NCI-H2227 (cell line): ENCODE data around the gene FAM50B.

Experiments used
- DNase-seq: peaks from one replicate; lab custom pipeline; 2025; ENCODE audit not compliant: unreplicated experiment; lab: John Stamatoyannopoulos, UW

The FAM50B gene

DNA sequence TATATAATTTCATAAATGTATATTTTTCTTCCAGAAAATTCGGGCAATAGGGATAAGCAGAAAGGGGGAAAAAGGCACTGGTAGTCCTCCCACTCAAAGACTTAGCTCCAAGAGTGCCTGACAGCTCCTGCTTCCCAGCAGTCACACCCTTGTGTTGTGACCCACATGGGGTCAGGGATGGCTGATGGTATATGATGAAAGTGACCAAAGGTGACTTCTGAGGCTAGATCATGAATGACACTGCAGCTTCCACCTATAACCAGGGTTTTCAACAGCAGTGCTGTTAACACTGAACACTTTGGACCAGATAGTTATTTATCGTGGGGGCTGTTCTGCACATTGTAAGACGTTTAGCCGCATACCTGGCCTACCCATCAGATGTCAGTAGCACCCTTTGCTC lies 22.3 kb downstream of the FAM50B start:
- no peak for DNase-seq

DNA sequence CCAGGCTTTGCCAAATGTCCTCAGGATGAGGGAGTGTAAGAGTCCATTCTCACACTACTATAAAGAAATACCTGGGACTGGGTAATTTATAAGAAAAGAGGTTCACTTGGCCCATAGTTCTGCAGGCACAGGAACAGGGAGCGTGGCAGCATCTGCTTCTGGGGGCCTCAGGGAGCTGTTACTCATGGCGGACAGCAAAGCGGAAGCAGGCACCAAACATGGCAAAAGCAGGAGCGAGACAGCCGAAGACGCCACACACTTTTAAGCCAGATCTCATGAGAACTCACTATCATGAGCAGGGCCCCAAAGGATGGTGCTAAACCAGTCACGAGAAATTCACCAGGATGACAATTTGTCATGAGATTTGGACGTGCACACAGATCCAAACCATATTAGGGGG lies 22.8 kb downstream of the FAM50B start:
- DNase-seq: no peak

DNA sequence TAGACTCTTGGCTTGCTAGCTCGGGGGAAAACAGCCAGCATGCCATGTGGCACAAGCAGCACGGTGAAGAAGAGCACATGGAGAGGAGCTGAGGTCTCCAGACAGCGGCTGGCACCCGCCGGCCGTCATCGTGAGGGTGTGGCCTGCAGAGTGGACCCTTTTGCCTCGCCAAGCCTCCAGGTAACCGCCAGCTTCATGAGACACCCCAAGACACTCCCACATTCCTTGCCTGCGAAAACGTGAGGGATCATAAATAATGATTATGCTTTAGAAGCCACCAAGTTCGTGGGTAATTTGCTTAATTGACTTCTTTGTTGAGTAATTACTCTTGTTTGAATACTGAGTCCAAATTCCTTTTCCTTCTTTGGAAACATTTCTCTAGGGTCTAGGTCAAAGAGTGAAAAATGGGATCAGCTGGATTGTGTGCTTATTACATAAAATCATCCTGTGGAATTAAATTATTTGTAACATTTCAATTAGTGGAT lies 23.2 kb downstream of the FAM50B start:
- no peak for DNase-seq

DNA sequence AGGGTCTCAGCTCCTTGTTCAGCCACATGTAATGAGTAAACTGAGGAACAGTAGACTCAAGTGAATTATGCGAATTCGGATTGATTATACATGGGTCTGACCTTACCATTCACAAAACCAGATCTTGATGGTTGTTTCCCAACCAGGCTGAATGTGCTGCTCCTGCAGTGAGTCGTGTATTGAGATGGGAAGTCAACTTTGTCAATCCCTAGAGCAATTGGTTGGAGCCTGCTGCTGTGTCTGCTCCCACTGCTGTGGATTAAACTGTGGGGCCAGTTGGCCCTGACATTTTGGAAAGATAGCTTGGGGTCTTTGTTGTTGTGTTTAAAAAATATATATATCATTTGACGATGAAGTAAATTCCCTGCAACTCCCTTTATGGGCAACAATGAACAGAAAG lies 23.9 kb downstream of the FAM50B start:
- DNase-seq: no peak

DNA sequence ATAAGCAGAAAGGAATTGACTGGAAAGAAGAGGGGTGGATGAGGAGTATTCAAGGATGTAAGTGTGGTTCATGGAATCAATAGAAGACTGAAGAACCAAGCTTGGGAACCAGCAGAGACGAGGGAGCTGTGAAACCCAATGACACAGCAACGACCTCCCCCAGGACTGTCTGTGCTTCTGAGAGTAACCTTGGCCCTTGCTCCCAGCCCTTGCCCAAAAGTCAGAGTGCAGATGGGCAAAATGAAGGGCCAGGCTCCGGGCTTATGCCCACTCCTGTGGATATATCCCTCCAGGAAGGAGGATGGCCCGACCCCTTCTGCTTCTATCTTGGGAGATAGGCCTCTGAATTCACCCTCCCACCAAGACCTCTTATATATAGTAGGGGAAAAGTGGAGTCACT lies 24.9 kb downstream of the FAM50B start:
- DNase-seq: no peak

DNA sequence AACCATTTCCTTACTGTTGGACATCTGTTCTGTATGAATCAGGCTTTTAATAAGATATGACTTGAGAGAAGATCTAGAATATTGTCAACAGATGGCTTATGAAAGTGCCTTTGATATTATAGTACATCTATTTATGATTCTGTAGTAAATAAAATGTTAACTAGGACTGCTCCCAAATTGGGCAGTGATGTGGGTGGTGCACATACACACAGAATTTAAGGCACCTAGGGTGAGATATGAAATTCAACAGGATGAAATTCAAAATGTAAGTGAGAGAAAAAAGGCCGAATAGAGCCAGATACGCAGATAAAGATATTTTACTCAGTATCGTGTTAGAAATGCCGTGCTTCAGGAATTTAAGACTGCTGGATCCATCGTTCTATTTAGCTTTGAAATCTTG lies 26.3 kb downstream of the FAM50B start:
- no peak for DNase-seq

DNA sequence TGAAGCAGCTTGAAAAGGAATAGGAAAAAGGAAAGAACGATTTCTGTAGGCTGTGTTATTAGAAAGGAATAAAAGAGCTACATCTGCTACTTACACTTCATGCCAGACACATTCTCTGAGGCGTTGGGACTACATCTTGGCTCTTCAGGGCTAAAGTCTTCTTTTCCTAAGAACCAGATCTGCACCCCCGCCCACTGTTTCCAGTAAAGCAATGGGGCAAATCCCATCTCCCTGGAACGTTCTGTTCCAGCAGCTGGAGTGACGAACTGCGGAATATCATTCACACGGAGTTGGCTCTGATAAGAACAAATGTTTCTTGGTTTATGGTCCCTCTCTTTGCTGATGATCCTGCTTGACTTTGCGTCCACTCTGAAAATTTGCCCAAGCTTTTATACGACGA lies 26.9 kb downstream of the FAM50B start:
- DNase-seq: no peak

DNA sequence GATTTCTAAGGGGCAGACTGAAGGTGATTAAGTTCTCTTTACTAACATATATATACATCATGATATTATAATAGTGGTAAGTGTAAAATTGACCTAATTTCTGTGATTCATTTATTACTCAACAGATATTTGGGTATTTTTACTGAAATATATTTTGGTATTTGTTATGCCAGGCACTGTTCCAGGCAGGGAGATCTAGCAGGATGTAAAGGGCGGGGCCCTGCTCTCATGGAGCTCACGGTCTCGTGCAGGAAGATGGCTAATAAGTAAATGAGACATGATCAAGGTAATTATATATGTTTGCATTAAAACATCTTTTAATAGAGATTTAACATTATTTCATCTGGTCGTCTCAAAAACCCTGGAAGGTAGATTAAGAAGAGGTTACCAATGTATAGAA lies 27.7 kb downstream of the FAM50B start:
- DNase-seq: no peak

DNA sequence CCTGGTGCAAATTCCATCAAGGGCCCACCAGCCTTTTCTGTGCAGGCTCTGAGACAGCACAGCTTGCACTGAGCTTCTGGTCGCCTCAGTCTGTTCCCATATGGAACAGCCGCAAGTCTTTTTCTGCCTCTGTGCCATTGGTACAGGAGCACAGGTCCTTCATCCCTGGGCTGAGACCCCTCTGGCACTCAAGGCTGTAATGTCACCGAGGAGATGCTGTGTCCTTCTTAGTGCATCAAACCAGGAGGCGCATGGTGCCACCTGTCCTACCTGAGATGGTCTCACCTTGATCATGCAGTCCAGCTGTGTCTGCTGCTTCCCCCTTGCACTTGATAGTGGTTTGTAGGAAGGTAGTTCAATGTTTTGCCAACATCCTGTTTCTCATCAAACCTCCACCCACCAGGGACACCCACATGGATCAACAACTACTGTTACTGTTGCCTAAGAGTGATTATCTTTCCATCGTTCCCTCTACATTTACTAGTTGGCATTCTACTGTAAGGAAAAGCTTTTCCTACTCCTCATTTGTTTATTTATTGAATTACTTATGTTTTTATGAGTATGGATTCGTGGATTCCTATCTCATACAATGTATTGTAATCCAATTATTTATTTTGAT lies 29.0 kb downstream of the FAM50B start:
- DNase-seq: no peak

DNA sequence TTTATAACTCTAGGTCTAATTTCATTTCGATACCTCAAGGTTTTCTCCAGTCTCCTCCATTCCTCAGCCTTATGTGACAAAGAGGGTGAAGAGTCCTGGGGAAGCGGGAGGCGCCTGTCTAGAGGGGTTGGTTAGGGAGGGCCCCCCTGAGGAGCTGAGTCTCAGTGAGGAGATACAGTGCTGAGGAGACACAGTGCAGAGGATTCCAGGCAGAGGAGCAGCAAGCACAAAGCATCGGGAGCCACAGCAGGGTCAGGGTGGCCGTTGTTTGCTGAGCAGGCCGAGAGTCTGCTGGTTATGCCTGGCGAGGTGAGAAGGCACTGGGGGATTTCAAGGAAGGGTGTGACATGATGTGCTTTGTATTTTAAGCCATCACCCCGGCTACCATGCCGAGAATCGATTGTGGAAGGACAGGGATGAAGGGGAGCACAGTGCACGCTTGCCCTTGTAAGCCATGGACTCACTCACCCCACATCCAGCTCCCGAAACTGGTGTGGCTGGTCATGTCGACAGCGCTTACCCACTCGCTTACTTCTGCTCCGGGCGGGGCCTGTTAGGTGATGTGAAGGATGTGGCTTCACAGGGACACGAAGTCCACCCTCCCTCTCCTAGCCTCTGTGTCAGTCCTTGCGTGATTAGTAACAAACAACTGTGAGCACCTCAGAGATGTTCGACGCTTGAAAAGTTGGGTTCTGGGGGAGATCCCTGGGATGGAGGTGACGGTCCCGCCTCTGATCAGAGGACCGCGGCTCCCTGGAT lies 30.2 kb downstream of the FAM50B start:
- DNase-seq: no peak

DNA sequence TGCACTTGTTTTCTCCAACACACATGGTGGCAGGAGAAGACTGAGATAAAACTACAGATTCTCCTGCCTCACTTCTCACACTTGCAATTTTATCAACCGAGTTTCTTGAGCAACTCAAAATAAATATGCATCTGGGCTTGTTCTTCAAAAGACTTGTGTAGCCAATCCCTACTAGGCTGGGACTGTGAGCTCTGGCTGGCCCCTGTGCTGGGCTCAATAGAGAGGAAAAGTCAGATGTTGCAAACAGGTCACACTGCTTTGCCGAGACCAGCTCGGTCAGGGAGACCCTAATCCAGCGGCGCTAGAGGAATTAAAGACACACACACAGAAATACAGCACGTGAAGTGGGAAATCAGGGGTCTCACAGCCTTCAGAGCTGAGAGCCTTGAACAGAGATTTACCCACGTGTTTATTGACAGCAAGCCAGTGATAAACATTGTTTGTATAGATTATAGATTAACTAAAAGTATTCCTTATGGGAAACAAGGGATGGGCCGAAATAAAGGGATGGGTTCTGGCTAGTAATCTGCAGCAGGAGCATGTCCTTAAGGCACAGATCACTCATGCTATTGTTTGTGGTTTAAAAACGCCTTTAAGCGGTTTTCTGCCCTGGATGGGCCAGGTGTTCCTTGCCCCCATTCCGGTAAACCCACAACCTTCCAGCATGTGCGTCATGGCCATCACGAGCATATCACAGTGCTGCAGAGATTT lies 32.7 kb downstream of the FAM50B start:
- no peak for DNase-seq

DNA sequence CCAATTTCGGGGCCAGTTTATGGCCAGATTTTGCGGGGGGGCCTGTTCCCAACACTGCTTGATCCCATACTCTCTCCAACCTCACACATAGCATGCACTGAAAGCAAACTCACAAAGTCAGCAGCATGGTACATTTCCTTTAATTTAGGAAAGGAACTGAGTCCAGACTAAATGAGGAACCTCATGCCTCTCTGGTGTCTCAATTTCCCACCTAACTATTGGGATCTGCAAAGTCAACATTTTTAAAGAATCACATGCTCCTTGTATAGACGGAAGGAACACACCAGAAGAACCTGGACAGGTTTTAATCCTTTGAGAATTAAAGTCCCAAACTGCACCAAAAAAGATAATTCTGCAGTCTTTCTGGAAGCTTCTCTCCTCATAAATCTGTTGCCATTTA lies 33.3 kb downstream of the FAM50B start:
- no peak for DNase-seq

DNA sequence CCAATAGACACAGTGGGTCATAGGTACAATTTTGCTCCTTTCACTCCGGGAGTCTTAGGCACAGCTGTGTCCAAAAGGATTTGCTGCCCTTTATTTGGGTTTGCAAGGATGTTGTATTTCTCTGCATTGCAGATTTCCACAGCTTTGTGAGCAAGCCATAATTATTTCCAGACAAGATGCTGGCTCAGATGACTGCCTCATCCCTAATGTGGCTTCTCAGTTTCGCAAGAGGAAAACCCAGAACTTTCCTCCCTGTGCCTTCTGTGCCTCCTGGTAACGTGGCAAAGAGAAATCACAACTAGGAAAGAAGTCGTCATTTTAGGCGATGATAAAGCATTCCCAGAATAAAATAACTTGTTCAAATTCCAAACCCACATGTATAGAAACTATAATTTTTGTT lies 33.7 kb downstream of the FAM50B start:
- DNase-seq: no peak

DNA sequence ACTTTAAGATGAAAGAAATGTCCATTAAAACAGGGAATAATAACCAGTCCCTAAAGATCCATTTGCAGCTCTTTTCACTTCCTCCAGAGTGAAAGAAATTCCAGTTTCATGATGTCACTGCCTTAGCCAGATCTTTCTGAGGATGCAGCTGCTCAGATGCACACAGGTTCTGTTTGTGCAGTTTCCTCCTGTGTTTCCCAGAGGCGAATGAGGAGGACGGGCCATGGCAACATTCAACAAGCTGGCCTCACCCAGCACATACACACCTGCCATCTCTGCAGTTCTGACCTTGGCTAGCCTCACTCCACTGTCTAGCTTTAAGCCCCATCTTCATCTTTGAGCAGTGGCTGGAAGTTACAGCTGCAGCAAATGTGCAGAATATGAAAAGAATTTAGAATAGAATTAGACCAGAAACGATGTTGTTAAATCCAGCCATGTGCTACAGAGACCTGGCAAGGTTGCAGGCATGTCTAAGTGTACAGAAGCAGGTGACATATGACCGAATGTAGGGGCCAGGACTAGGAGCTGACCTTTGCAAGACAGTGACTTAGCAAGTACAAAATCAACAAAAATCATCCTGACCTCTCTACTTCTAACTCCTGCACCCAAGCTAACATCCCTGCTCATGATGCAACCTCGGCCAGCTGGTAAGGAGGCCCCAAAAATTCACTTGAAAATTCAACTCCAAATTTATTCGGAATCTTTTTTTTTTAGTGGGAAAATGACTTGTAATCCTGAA lies 35.0 kb downstream of the FAM50B start:
- peak; percentile 22 for DNase-seq

DNA sequence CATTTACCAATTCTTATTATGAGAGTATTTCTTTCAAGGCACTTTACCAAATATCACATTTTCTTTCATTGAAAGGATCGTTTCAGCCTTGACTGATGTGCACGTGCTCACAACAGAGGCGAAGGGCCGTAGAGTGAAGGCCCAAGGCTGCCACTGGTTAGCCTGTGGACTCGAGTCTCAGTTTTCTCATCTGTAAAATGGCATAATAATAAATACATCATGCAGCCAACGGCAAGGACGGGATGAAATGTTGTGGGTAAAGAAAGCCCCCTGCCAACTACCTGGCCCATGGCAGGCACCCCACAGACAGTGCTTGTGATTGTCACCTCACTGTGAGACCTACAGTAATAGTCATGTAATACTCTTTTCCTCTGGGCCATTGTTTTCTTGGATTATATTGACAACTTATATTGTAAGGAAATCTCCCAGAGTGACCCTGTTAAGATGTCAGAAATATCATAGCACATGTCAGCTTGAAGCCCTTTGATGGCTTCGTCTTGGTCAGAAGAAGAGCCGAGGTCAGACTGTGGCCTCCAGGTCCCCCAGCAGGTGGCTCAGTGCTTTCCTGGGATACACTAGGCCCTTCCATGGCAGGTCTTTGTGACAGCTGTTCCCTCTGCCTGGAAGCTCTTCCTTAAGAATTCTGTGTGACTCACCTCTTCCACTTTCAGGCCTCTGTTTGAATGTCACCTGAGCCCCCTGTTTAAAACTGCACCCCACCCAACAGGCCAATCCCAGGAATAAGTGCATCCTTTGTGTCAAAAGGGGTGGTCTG lies 36.3 kb downstream of the FAM50B start:
- no peak for DNase-seq

DNA sequence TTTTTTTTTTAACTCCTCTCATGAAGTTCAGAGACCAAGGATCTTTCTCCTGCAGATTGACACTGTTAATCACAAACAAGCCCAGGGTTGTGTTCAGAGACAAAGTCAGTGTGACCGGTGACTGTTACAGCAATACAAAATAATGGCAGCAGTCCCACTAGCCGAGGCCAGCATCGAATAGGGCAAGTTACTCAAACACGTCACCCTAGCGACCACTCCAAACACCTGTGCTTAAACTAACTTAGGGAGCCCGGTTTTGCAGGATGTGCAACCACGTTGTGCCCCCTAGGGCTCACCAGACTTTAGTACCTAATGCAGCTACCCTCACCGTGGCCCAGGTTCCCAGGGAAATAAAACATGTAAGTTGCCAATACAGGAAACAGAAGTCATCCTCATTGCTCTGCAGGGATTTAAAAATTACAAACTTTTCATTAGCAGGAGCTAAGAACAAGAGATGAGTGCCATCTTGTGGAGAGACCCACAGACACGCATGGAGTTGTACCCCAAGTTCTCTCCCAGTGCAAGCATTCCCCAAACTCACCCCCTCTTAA lies 38.1 kb downstream of the FAM50B start:
- DNase-seq: no peak

DNA sequence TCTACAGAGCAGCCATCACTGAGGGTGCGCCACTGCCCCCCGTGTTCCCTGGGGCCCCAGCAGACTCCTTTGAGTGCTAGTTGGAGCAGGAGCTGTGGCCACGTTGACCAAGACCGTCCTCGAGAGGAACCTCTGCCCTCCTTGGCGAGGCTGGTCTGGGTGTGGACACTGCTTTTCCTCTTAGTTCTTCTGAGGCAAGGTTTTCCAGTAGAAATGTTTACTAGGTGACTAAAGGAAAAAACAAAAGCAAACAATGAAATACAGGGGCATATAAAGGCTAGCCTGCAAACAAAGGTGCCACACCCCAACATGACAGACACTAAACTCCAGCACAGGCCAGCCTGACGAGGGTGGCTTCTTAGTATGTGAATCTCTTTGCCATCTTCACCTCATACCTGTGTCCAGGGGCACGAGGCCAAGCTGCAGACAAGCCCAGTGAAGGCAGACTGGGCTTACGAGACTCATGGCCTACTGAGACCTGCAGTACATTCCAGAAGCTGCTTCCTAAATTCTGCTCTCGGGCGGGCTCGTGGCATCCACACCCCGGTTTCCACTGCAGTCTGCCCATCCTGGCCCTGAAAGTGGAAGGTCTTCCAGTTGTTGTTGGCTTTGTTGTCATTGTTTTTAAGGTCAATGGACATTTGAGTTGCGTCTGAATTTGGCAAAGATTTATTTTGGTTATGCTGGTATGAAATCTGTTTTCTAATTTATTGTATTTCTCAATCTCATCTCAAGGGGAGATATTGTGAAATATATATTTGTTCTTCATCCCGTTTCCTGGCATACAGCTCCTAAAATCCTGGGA lies 39.2 kb downstream of the FAM50B start:
- DNase-seq: no peak

DNA sequence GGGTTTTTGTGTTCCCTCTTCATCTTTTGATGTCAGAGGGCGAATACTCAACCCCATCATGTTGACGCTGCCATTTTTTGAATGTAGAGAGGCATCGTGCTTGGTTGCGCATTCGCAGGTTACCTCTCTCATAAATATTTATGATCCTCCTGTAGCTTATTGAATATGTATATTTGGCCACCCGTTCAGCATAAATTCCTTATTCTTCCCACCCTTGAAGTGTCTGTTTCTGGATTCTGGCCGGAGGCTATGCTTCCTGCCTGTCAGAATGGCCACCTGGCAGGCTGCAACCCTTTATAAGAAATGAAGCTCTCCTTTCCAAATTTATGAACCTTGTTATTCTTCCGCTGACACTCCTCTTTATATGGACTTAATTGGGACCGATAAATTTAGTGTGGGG lies 40.9 kb downstream of the FAM50B start:
- no peak for DNase-seq

DNA sequence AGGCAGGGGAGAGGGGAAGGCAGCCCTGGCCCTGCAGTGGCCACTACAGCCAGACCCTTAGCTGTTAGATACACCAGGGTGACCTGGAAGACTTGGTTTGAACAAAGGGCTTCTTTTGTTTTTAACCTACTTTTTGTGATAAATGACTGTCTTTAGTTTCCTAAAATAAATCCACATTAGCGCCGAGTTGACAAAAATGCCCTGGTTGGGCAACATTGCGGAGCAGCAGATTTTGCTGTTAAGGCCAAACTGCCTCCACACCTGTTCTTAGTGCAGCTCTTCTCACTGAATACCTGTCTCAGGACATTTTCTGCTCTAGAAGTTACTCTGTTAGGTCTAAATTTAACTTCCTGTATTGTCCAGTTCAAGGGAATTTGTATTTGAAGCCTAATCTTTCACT lies 42.7 kb downstream of the FAM50B start:
- no peak for DNase-seq

DNA sequence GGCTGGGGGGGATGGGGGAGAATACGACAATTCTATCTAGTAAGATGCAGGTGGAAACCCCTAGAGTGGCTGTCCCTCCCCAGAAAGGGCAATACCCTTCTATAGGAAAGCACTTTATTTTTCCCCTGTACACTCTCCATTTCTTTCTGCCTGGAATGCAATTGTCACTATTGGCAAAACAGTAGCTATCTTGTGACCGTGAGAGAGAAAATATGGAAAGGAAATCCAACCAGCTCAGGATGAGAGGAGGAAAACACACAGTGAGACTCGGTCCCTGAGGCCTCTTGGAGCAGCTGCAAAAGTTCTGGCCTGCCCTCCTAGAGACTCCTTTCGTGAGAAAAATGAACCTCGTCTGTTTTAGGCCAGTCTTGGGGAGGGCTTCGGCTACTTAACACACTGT lies 43.4 kb downstream of the FAM50B start:
- DNase-seq: no peak
